Fibroblast of the aortic adventitia (primary cell): ENCODE results near the gene ZNF275. TPM values are rescaled to one million over a fixed set of nuclear protein-coding genes. Genes with fewer than 3 reads are reported as not detected.

Source experiments
- DNase-seq: peaks from one replicate; pipeline ENCODE4 v3.0.0-alpha.2; 2010; ENCODE audit warnings: low read depth
- H3K4me3 ChIP-seq: 2 replicates; pipeline ENCODE4 v1.5.1; 2011; ENCODE audit warnings: low read depth, mild to moderate bottlenecking, control low read depth, low read length, moderate library complexity
- total RNA-seq: library from RNA; depleted of rRNA; stranded (reverse); fragments of >200 nt; gene quantifications from 2 replicates; pipeline ENCODE4 v1.2.3, GENCODE V29; 2012; ENCODE audit warnings: low replicate concordance
- TF ChIP-seq, protein P1 (sequence below): IDR thresholded peaks from 2 replicates; pipeline ENCODE4 v1.5.1; 2011; ENCODE audit warnings: mild to moderate bottlenecking, low read length, control low read depth, inconsistent platforms; ENCODE audit not compliant: insufficient read depth

The ZNF275 gene
- total RNA-seq, 1 donor, result 10.1 TPM

DNA sequence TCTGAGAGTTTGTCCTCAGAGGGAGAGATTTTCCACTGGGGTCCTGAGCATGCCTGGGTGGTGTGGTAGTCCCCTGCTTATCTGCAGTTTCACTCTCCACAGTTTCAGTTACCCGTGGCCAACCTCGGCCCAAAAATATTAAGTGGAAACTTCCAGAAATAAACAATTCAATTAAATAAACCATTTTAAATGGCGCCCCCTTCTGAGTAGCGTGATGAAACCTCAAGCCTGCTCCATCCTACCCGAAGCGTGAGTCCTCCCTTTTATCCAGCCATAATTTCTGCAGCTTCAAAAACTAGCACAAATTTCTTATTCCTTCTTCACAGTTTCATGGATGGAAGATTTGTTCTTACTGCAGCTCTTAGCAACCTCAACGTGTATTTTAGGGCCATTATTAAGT is 40.5 kb downstream of the ZNF275 start:
- DNase-seq, result no peak
- no peak overlapping the region for H3K4me3 ChIP-seq
- TF ChIP-seq, protein P1, sequence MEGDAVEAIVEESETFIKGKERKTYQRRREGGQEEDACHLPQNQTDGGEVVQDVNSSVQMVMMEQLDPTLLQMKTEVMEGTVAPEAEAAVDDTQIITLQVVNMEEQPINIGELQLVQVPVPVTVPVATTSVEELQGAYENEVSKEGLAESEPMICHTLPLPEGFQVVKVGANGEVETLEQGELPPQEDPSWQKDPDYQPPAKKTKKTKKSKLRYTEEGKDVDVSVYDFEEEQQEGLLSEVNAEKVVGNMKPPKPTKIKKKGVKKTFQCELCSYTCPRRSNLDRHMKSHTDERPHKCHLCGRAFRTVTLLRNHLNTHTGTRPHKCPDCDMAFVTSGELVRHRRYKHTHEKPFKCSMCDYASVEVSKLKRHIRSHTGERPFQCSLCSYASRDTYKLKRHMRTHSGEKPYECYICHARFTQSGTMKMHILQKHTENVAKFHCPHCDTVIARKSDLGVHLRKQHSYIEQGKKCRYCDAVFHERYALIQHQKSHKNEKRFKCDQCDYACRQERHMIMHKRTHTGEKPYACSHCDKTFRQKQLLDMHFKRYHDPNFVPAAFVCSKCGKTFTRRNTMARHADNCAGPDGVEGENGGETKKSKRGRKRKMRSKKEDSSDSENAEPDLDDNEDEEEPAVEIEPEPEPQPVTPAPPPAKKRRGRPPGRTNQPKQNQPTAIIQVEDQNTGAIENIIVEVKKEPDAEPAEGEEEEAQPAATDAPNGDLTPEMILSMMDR, result no peak

DNA sequence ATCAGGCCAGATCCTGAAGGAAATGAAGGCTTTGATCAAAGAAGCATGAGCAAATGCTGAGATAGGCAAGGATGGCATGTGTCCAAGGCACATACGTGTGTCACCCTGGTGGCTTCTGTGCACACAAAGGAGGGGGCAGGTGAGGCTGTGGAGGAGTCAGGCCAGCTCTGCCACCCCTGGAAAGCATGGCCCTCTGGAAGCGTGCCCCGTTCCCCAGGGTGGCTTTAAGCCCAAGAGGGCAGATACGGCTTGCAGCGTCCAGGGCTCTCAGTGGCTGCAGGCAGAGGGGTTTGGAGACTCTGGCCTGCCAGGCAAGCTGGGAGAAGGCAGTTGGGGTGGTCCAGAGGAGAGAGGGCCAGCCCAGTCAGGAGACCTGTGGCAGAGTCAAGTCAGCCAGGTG is 41.6 kb downstream of the ZNF275 start:
- no peak for DNase-seq

DNA sequence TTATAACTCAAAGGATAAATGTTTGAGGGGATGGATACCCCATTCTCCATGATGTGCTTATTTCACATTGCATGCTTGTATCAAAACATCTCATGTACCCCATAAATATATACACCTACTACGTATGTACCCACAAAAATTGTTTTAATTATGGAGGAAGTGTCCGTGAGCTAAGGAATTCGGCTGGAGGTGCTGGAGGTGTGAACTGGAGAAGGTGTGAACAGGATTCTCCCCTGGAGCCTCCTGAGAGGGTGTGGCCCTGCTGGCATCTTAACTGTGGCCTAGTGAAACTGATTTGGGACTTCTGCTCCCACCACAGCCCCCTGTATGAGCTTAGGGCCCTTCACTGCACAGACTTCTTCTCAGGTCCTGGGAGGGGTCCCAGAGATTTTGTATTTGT is 43.8 kb downstream of the ZNF275 start:
- H3K4me3 ChIP-seq, result no peak overlapping the region
- no peak for DNase-seq
- TF ChIP-seq, protein P1, result no peak

More for the DNA sequence above, 41.6 kb downstream of the ZNF275 start:
- TF ChIP-seq, protein P1, result no peak
- no peak overlapping the region for H3K4me3 ChIP-seq

DNA sequence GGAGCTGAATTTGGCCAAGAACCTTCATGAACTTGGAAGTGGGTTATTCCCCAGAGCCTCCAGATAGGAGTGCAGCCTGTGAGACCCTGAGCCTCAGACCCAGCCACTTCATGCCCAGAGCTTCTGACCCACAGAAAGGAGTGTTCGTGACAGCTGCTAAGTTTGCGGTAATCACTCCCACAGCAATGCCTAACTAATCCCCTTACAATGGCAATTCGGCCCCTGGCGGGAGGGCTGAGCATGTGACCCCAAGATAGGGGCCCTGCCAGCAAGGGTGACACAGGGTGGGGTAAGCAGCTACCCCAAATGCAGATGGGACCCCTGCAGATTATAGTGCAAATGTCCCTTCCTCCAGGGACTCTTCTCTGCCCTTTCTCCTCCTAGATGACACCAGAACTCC is 44.7 kb downstream of the ZNF275 start:
- TF ChIP-seq, protein P1, result no peak
- H3K4me3 ChIP-seq, result no peak overlapping the region
- DNase-seq, result no peak

DNA sequence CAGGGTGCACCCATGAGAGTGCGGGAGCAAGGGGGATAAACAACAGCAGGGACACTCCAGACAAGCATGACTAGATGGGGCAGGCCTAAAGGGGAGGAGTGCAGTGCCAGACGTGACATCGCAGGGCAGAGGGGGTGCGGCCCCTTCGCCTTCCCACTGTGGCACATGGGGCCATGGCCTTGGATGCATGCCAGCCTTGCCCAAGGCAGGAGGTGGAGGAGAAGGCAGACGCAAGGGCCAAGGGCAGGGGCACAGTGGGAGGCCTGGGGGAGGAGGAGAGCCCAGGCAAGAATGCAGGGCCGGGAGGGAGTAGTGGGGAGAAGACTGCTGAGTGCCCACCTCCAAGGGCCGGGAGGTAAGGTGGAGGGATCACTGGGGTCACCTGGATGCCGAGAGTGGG is 45.6 kb downstream of the ZNF275 start:
- DNase-seq, result no peak
- H3K4me3 ChIP-seq, result no peak overlapping the region
- TF ChIP-seq, protein P1, result no peak

DNA sequence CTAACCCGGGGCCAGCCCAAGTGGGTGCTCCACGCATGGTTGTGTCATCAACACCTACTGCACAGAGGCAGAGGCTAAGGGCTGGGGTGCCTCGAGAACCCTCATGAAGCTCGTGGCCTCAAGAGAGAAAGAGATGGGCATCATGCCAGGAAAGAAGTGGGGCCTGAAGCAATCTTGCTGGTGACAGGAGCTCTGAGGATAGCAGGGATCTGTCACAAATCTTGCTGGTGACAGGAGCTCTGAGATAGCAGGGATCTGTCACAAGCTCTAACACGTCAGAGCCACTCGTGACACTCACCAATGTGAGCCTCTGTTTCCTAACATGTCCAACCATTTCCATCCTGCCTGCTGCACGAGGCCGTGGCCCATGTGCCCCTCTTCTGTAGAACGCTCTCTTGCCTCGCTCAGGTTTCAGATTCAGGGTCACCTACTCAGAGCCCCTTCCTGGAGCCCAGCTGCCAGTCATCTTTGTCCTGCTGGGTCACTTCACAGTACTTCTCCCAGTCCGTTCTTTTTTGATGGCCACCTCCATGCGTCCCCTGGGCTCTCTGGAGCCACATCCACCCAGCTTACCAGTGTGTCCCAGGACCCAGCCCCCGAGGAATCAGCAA is 46.1 kb downstream of the ZNF275 start:
- no peak for DNase-seq
- H3K4me3 ChIP-seq, result no peak overlapping the region
- TF ChIP-seq, protein P1, result no peak

DNA sequence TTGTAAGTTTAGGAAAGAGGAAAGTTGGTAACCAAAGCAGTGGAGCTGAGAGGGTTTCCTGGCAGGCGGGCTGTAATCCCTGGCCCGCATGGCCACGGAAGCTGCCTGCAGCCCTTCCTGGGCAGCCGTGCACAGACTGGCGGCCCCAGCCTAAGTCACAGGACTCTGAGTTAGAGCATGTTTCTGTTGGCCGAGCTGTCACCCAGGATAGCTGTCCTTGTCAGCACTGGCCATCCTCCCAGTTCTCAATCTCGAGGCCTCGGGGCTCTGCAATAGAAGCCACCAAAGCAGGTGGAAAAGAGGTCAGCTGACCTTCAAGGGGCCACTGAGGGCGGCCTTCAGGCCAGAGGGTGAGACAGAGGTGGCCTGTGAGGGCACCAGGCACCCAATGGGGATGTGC is 46.7 kb downstream of the ZNF275 start:
- DNase-seq, result no peak
- no peak overlapping the region for H3K4me3 ChIP-seq
- TF ChIP-seq, protein P1, result no peak
